ENCODE measurements around the gene PVALEF.

- TF ChIP-seq POLR2A (IDR thresholded peaks at IDR 0.05; ENCODE audit: low read depth, low read length) (no peak), POLR2AphosphoS5 (IDR thresholded peaks at IDR 0.05; ENCODE audit: low read depth, low read length) (no peak), TAF1 (IDR thresholded peaks at IDR 0.05; ENCODE audit: low read depth, low read length) (no peak), SPI1 (IDR thresholded peaks at IDR 0.05; ENCODE audit: low read depth, low read length) (no peak), POU2F2 (IDR thresholded peaks at IDR 0.05; ENCODE audit: low read depth, low read length) (no peak), PAX5 (IDR thresholded peaks at IDR 0.05; ENCODE audit: insufficient read depth, low read length, severe bottlenecking) (no peak)
Measured at GRCh38 chr17:81230043-81230820, 64.9 kb downstream of the PVALEF start.

Measured in GM12891 (cell line).